ENCODE measurements around the gene CDH4. TPM values are rescaled to one million over a fixed set of nuclear protein-coding genes. Genes with fewer than 3 reads are reported as not detected.

Gene CDH4
- total RNA-seq, 1 experiment from 2014 or later: not detected

DNA sequence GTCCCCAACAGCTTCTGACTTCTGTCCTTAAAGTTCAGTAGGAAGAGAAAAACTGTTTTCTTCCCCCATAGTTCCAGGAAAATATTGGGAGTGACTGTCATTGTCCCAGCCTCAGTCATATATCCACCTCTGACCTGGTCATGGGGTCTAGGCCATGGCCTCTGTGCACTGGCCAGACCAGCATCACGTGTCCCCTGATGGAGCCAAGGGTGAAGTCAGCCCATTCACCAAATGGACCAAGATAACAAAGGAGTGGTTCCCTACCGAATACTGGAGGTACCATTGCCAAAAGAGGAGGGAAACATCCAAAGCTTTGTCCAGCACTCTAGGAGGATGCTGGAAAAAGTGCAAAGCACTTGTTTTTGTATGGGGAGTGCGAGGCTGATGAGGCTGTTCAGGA lies 418.2 kb downstream of the CDH4 start:
- Histone ChIP-seq H3K27ac (ENCODE audit: low read length) (no peak overlapping the region), H3K4me1 (ENCODE audit: control insufficient read depth, insufficient read depth, low read length) (no peaks in the 10 kb centered on the region), H3K4me3 (ENCODE audit: low read depth in 2 of 2, low read length in 2 of 2) (no peak overlapping the region), H3K9me3 (ENCODE audit: control insufficient read depth, insufficient read depth, low read depth, low read length) (no peaks in the 10 kb centered on the region), H3K27me3 (ENCODE audit: control insufficient read depth, insufficient read depth, low read length) (peaks cover 3% of the 10 kb centered on the region; the same call in 1 of the 2 replicates), H3K36me3 (ENCODE audit: control insufficient read depth, insufficient read depth, low read length) (no peaks in the 10 kb centered on the region)
- ATAC-seq (no peak), DNase-seq (ENCODE audit: low read depth, low spot score) (no peak)
- ChIA-PET POLR2A (no interaction called here), CTCF (no interaction called here)
- no TSS peak for BruUV-seq (replicated peaks)
- TF ChIP-seq REST (IDR thresholded peaks at IDR 0.05; ENCODE audit: insufficient read depth in 1 of 2, low read depth in 2 of 2, low read length in 1 of 2) (no peak), POLR2AphosphoS5 (IDR thresholded peaks at IDR 0.05; ENCODE audit: low read depth, low read length) (no peak), TCF7L2 (IDR thresholded peaks at IDR 0.05; ENCODE audit: low read depth, low read length) (no peak), SIN3A (IDR thresholded peaks at IDR 0.05; ENCODE audit: borderline replicate concordance, insufficient read depth, low read depth, low read length) (no peak)
- TF ChIP-seq, protein P1, sequence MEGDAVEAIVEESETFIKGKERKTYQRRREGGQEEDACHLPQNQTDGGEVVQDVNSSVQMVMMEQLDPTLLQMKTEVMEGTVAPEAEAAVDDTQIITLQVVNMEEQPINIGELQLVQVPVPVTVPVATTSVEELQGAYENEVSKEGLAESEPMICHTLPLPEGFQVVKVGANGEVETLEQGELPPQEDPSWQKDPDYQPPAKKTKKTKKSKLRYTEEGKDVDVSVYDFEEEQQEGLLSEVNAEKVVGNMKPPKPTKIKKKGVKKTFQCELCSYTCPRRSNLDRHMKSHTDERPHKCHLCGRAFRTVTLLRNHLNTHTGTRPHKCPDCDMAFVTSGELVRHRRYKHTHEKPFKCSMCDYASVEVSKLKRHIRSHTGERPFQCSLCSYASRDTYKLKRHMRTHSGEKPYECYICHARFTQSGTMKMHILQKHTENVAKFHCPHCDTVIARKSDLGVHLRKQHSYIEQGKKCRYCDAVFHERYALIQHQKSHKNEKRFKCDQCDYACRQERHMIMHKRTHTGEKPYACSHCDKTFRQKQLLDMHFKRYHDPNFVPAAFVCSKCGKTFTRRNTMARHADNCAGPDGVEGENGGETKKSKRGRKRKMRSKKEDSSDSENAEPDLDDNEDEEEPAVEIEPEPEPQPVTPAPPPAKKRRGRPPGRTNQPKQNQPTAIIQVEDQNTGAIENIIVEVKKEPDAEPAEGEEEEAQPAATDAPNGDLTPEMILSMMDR (IDR thresholded peaks at IDR 0.05): no peak
- intact Hi-C loops (cut with micrococcal nuclease; ENCODE audit: unreplicated experiment) (no loop called here), in situ Hi-C loops (cut with HindIII; ENCODE audit: low pct_unique_long_range_greater_than_20kb, low sequenced_read_pairs) (no loop called here)

DNA sequence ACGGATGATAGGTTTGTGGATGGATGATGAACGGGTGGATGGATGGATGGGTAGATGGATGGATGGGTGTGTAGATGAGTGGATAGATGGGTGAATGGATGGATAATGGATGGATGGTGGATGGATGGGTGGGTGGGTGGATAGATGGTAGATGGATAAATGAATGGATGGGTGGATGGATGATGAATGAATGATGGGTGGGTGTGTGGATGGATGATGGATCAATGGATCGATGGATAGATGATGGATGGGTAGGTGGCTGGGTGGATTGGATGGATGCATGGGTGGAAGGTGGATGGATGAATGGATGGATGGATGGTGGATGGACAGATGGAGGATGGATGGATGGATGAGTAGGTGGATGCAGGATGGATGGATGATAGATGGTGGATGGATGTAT lies 419.5 kb downstream of the CDH4 start:
- H3K4me3 ChIP-seq (ENCODE audit: low read depth in 2 of 2, low read length in 2 of 2): no peak overlapping the region
- BruUV-seq (replicated peaks): no TSS peak
- ChIA-PET CTCF (no interaction called here), POLR2A (no interaction called here)
- DNase-seq (ENCODE audit: low read depth, low spot score): no peak
- no peak overlapping the region for H3K27ac ChIP-seq (ENCODE audit: low read length)
- no peaks in the 10 kb centered on the region for H3K9me3 ChIP-seq (ENCODE audit: control insufficient read depth, insufficient read depth, low read depth, low read length)
- peaks cover 3% of the 10 kb centered on the region; the same call in 1 of the 2 replicates for H3K27me3 ChIP-seq (ENCODE audit: control insufficient read depth, insufficient read depth, low read length)
- no peaks in the 10 kb centered on the region for H3K4me1 ChIP-seq (ENCODE audit: control insufficient read depth, insufficient read depth, low read length)
- no peak for ATAC-seq
- intact Hi-C loops (cut with micrococcal nuclease; ENCODE audit: unreplicated experiment): no loop called here
- TF ChIP-seq, protein P1 (IDR thresholded peaks at IDR 0.05): no peak
- TF ChIP-seq POLR2AphosphoS5 (IDR thresholded peaks at IDR 0.05; ENCODE audit: low read depth, low read length) (no peak), SIN3A (IDR thresholded peaks at IDR 0.05; ENCODE audit: borderline replicate concordance, insufficient read depth, low read depth, low read length) (no peak), TCF7L2 (IDR thresholded peaks at IDR 0.05; ENCODE audit: low read depth, low read length) (no peak)
- no peaks in the 10 kb centered on the region for H3K36me3 ChIP-seq (ENCODE audit: control insufficient read depth, insufficient read depth, low read length)
- in situ Hi-C loops (cut with HindIII; ENCODE audit: low pct_unique_long_range_greater_than_20kb, low sequenced_read_pairs): no loop called here
